CD4-positive, alpha-beta T cell treated with Interferon gamma for 1 hour (primary cell): ENCODE measurements around the gene VAX1.
"Not testable (repeated sequence)": the region's sequence is repeated elsewhere in the genome, so short reads cannot be mapped to it uniquely, and the experiment has no call there.

Experiments used
- DNase-seq: peaks from one replicate; pipeline ENCODE4 v3.0.0-alpha.2; 2020

VAX1 gene

GRCh38 chr10:117134306-117135025 is 3.6 kb downstream of the VAX1 start:
- DNase-seq = no peak

GRCh38 chr10:117134056-117134305 is 4.1 kb downstream of the VAX1 start:
- DNase-seq = no peak

- no peak for DNase-seq
These were observed 4.6 kb downstream of the VAX1 start for GRCh38 chr10:117133273-117134055.

GRCh38 chr10:117132751-117133231 is 5.3 kb downstream of the VAX1 start:
- DNase-seq = no peak

- no peak for DNase-seq
These were observed 6.4 kb downstream of the VAX1 start for GRCh38 chr10:117131376-117132327.

- DNase-seq = no peak
These were observed 7.2 kb downstream of the VAX1 start for GRCh38 chr10:117130862-117131375.

- DNase-seq = no peak
These were observed 7.7 kb downstream of the VAX1 start for GRCh38 chr10:117130346-117130745.

- DNase-seq = not testable (repeated sequence)
These were observed 11.4 kb downstream of the VAX1 start for GRCh38 chr10:117126645-117127044.

GRCh38 chr10:117126034-117126433 is 12.0 kb downstream of the VAX1 start:
- no peak for DNase-seq

- no peak for DNase-seq
These were observed 25.9 kb downstream of the VAX1 start for GRCh38 chr10:117112220-117112619.

- no peak for DNase-seq
These were observed 30.8 kb downstream of the VAX1 start for GRCh38 chr10:117107238-117107637.

- no peak for DNase-seq
These were observed 41.4 kb downstream of the VAX1 start for GRCh38 chr10:117096599-117097201.

GRCh38 chr10:117094856-117095255 is 43.2 kb downstream of the VAX1 start:
- no peak for DNase-seq

GRCh38 chr10:117092386-117092785 is 45.7 kb downstream of the VAX1 start:
- no peak for DNase-seq

- no peak for DNase-seq
These were observed 47.2 kb downstream of the VAX1 start for GRCh38 chr10:117090834-117091233.

- DNase-seq = no peak
These were observed 50.5 kb downstream of the VAX1 start for GRCh38 chr10:117087521-117087920.

- no peak for DNase-seq
These were observed 51.5 kb downstream of the VAX1 start for GRCh38 chr10:117086546-117086945.

GRCh38 chr10:117084421-117085246 is 53.4 kb downstream of the VAX1 start:
- not testable (repeated sequence) for DNase-seq
